SU-DHL-6 (cell line): ENCODE data around the gene MYPN.

Experiments used
- H2AFZ ChIP-seq: fragments of 200-600 bp; sonication (generic); 2 replicates; pipeline ENCODE4 v1.6.1; 2014; ENCODE audit warnings: low read depth, mild to moderate bottlenecking, moderate library complexity, mixed read lengths, antibody characterized with exemption, low read length; ENCODE audit not compliant: severe bottlenecking
- H3F3A ChIP-seq: fragments of 200-600 bp; shearing (Covaris generic); 2 replicates; pipeline ENCODE4 v1.6.0; 2016; ENCODE audit warnings: antibody characterized with exemption, mild to moderate bottlenecking; ENCODE audit not compliant: insufficient read depth
- H3K27ac ChIP-seq: fragments of 200-600 bp; sonication (generic); 2 replicates; pipeline ENCODE4 v1.5.1; 2016; ENCODE audit warnings: low read depth, mild to moderate bottlenecking, low read length, moderate library complexity, mixed read lengths
- H3K27me3 ChIP-seq: fragments of 200-600 bp; sonication (generic), shearing (Covaris generic); 2 replicates; pipeline ENCODE4 v1.6.0; 2014; ENCODE audit warnings: mild to moderate bottlenecking, low read length
- H3K36me3 ChIP-seq: fragments of 200-600 bp; sonication (generic); 2 replicates; pipeline ENCODE4 v1.6.1; 2014; ENCODE audit warnings: mild to moderate bottlenecking, low read length, mixed read lengths
- H3K4me2 ChIP-seq: fragments of 300-600, 200-600 bp; shearing (Covaris generic), sonication (generic); 2 replicates; pipeline ENCODE4 v1.6.0; 2014; ENCODE audit warnings: low read length, low read depth, mild to moderate bottlenecking; ENCODE audit not compliant: poor library complexity, severe bottlenecking
- H3K4me3 ChIP-seq: fragments of 200-600 bp; sonication (generic); 2 replicates; pipeline ENCODE4 v1.5.1; 2014; ENCODE audit warnings: antibody characterized with exemption, low read length, mild to moderate bottlenecking, mixed read lengths; ENCODE audit not compliant: insufficient read depth, poor library complexity, severe bottlenecking
- H3K79me2 ChIP-seq: fragments of 200-600 bp; sonication (generic); 2 replicates; pipeline ENCODE4 v1.6.1; 2014; ENCODE audit warnings: mild to moderate bottlenecking, low read length, moderate library complexity; ENCODE audit not compliant: insufficient read depth
- H3K9ac ChIP-seq: fragments of 200-600 bp; sonication (generic); 2 replicates; pipeline ENCODE4 v1.7.0; 2014; ENCODE audit warnings: mild to moderate bottlenecking, low read length
- H3K9me2 ChIP-seq: fragments of 200-600 bp; sonication (generic); replicated peaks from 2 replicates; pipeline ENCODE4 v1.6.1; 2014; ENCODE audit warnings: low read length; ENCODE audit not compliant: insufficient read depth
- H3K9me3 ChIP-seq: fragments of 200-600 bp; sonication (generic); 2 replicates; pipeline ENCODE4 v1.6.1; 2014; ENCODE audit warnings: low read length, mixed read lengths; ENCODE audit not compliant: insufficient read depth
- H4K20me1 ChIP-seq: fragments of 200-600 bp; sonication (generic); 2 replicates; pipeline ENCODE4 v1.6.1; 2014; ENCODE audit warnings: low read depth, mild to moderate bottlenecking, antibody characterized with exemption, low read length, moderate library complexity, mixed read lengths
- EZH2phosphoT487 ChIP-seq: fragments of 200-600 bp; sonication (generic), shearing (Covaris generic); conservative IDR thresholded peaks from 2 replicates; pipeline ENCODE4 v1.6.1; 2018; ENCODE audit warnings: mild to moderate bottlenecking, antibody characterized with exemption, low read length, moderate library complexity, mixed read lengths
- TF ChIP-seq, protein P1 (sequence below): fragments of 200-600 bp; sonication (generic); IDR thresholded peaks from one replicate; pipeline ENCODE4 v1.5.1; 2017; ENCODE audit warnings: antibody characterized with exemption, mild to moderate bottlenecking, low read length, moderate library complexity; ENCODE audit not compliant: insufficient read depth, poor library complexity, severe bottlenecking

The MYPN gene

DNA sequence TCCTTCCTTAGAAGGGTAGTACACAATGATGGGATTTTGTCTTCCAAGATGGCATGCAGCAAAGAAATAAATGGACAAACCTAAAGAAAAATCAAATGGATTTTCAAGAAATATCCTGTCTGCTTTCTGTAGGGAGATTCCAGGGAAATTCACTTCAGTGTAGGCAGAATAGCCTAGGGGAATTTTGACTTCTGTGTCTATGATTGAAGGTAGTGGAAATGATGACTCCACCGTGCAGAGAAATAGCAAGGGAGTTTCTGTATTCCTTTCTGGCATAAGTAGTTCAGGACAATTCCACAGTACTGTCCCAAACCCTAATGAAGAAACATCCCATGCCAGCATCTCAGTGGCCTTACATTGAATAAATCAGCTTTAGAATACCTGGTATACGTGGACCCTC is 113.1 kb downstream of the MYPN start:
- Histone ChIP-seq H4K20me1 (no peaks in the 10 kb centered on the region), H3K9me3 (no peaks in the 10 kb centered on the region), H3K9me2 (no peaks in the 10 kb centered on the region), H3F3A (peaks cover 3% of the 10 kb centered on the region; the same call in 1 of the 2 replicates), H2AFZ (peak overlapping the region; percentile 22), H3K27me3 (no peaks in the 10 kb centered on the region), H3K79me2 (no peaks in the 10 kb centered on the region), H3K9ac (no peak overlapping the region), H3K4me3 (no peak overlapping the region), H3K27ac (no peak overlapping the region), H3K4me2 (no peak overlapping the region), H3K36me3 (no peaks in the 10 kb centered on the region)
- TF ChIP-seq, protein P1, sequence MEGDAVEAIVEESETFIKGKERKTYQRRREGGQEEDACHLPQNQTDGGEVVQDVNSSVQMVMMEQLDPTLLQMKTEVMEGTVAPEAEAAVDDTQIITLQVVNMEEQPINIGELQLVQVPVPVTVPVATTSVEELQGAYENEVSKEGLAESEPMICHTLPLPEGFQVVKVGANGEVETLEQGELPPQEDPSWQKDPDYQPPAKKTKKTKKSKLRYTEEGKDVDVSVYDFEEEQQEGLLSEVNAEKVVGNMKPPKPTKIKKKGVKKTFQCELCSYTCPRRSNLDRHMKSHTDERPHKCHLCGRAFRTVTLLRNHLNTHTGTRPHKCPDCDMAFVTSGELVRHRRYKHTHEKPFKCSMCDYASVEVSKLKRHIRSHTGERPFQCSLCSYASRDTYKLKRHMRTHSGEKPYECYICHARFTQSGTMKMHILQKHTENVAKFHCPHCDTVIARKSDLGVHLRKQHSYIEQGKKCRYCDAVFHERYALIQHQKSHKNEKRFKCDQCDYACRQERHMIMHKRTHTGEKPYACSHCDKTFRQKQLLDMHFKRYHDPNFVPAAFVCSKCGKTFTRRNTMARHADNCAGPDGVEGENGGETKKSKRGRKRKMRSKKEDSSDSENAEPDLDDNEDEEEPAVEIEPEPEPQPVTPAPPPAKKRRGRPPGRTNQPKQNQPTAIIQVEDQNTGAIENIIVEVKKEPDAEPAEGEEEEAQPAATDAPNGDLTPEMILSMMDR = no peak
- no peak for TF ChIP-seq EZH2phosphoT487

DNA sequence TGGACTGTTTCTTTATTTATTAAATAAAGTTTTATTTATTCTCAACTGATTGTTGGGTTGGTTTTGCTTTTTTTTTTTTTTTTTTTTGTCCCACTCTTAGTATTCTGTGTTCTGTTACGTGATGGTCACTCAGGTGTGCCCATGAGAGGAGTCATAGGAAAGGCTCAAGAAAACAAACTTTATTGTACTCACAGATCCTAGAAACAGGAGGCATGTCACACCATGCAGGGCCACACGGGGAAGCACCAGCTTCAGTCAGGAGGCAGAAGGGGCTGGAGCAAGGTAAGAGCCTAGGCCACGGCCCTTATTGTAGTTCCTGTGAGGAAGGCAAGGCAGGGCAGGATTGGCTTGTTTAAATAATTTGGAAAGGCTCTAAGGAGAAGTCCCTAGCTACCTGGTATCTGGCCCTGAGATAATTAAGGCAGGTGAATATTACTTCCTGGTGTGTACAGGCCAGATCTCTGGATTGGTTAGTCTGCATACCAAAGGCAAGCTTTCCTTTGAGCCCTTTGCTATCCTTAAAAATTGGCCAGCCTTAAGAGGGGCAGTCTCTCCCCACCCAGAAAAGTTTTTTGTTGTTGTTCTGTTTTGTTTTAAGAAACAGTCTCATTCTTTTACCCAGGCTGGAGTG is 114.4 kb downstream of the MYPN start:
- Histone ChIP-seq H3K9me2 (no peaks in the 10 kb centered on the region), H3K27me3 (no peaks in the 10 kb centered on the region), H3K27ac (no peak overlapping the region), H2AFZ (peak overlapping the region; percentile 75), H3F3A (peaks cover 3% of the 10 kb centered on the region; the same call in 1 of the 2 replicates), H3K9ac (no peak overlapping the region), H4K20me1 (no peaks in the 10 kb centered on the region), H3K79me2 (no peaks in the 10 kb centered on the region), H3K4me3 (no peak overlapping the region), H3K36me3 (no peaks in the 10 kb centered on the region), H3K9me3 (no peaks in the 10 kb centered on the region), H3K4me2 (no peak overlapping the region)
- TF ChIP-seq EZH2phosphoT487 = no peak

DNA sequence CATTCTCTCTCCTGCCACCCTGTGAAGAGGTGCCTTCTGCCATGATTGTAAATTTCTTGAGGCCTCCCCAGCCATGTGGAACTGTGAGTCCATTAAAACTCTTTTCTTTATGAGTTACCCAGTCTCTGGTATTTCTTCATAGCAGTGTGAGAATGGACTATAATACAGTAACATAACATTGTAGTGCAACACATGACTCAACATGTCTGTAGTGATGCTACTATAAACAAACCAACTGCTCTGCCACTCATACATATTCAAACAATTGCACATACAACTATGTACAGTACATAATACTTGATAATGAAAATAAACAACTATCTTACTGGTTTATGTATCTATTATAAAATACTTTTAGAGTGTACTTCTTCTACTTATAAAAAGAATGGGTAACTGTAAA is 115.5 kb downstream of the MYPN start:
- no peak overlapping the region for H3K4me2 ChIP-seq
- H3K9me3 ChIP-seq = no peaks in the 10 kb centered on the region
- no peaks in the 10 kb centered on the region for H4K20me1 ChIP-seq
- no peaks in the 10 kb centered on the region for H3K79me2 ChIP-seq
- H3F3A ChIP-seq = peaks cover 3% of the 10 kb centered on the region; the same call in 1 of the 2 replicates
- H3K9ac ChIP-seq = no peak overlapping the region
- H3K9me2 ChIP-seq = no peaks in the 10 kb centered on the region
- TF ChIP-seq, protein P1 = no peak
- no peak for TF ChIP-seq EZH2phosphoT487
- no peaks in the 10 kb centered on the region for H3K36me3 ChIP-seq
- H3K4me3 ChIP-seq = no peak overlapping the region
- H3K27me3 ChIP-seq = no peaks in the 10 kb centered on the region
- no peak overlapping the region for H3K27ac ChIP-seq
- no peak overlapping the region for H2AFZ ChIP-seq

DNA sequence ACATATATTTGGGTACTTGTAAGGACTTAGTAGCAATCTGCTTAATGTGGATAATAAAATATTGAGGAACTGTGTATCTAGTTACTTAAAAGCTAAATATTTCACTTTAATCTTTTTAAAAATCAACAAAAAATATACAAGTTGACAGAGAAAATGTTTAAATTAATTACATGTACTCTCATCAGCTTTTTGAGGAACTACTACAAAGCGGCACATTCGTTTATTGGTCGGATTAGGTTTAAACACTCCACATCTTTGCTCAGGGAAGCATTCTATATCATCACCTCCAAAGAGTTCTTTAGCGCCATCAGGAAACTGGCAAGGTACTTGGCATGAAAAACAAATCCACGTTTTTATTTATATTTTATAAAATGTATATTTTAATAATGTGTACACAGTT is 121.0 kb downstream of the MYPN start:
- TF ChIP-seq, protein P1 = no peak
- TF ChIP-seq EZH2phosphoT487 = no peak
- Histone ChIP-seq H3F3A (no peaks in the 10 kb centered on the region), H3K4me2 (peak overlapping the region; percentile 84), H3K4me3 (no peak overlapping the region), H3K9me2 (no peaks in the 10 kb centered on the region), H4K20me1 (no peaks in the 10 kb centered on the region), H3K27ac (no peak overlapping the region), H3K9ac (0 out of 2 replicates have a peak overlapping the region, but pooled peaks have one; percentile 73), H3K27me3 (no peaks in the 10 kb centered on the region), H2AFZ (no peak overlapping the region), H3K9me3 (no peaks in the 10 kb centered on the region), H3K79me2 (no peaks in the 10 kb centered on the region), H3K36me3 (no peaks in the 10 kb centered on the region)
